CD14-positive monocyte (primary cell): Measurements from ENCODE around the gene P4HA1. TPM values are rescaled to one million over a fixed set of nuclear protein-coding genes. Genes with fewer than 3 reads are reported as not detected.

Experiments used
- DNase-seq, 3 donors: peaks; one replicate each; pipeline ENCODE4 v3.0.0-alpha.2; 2011 to 2022
- H2AFZ ChIP-seq: 2 replicates; pipeline ENCODE4 v1.6.0; 2012; ENCODE audit warnings: mild to moderate bottlenecking, low read depth, low read length, inconsistent platforms; ENCODE audit not compliant: insufficient read depth, poor library complexity, severe bottlenecking
- H3K27ac ChIP-seq, 2 donors: 1 replicate in 1 of 2; 2 replicates in 1 of 2; pipeline ENCODE4 v1.5.1; 2012 to 2013; ENCODE audit warnings: low read length in 2 of 2, control low read depth in 1 of 2, inconsistent platforms in 1 of 2, low read depth in 1 of 2, mild to moderate bottlenecking in 1 of 2
- H3K27me3 ChIP-seq, 2 donors: one replicate each; pipeline versions ENCODE4 v1.6.0 to v1.6.1; 2011 to 2013; ENCODE audit warnings: low read length in 2 of 2; ENCODE audit not compliant: control insufficient read depth in 2 of 2, insufficient read depth in 2 of 2
- H3K36me3 ChIP-seq, 2 donors: replicated peaks in 1 of 2; 1 replicate in 1 of 2; 2 replicates in 1 of 2; pipeline versions ENCODE4 v1.5.1 to v1.6.1; 2012 to 2013; ENCODE audit warnings: low read length in 2 of 2, control low read depth in 1 of 2, inconsistent platforms in 1 of 2, mild to moderate bottlenecking in 1 of 2; ENCODE audit not compliant: insufficient read depth in 2 of 2, control insufficient read depth in 1 of 2
- H3K4me1 ChIP-seq, 2 donors: 1 replicate in 1 of 2; 2 replicates in 1 of 2; pipeline versions ENCODE4 v1.5.1 to v1.6.1; 2012 to 2013; ENCODE audit warnings: low read length in 2 of 2, control low read depth in 1 of 2, inconsistent platforms in 1 of 2, mild to moderate bottlenecking in 1 of 2, moderate library complexity in 1 of 2; ENCODE audit not compliant: insufficient read depth in 2 of 2, control insufficient read depth in 1 of 2
- H3K4me2 ChIP-seq: replicated peaks from 2 replicates; pipeline ENCODE3; 2012; ENCODE audit warnings: low read length, moderate library complexity, mild to moderate bottlenecking; ENCODE audit not compliant: poor library complexity, severe bottlenecking; ENCODE audit errors: extremely low read depth
- H3K4me3 ChIP-seq, 3 experiments: fragments of 200-600 bp in 1 of 3; sonication (generic) in 1 of 3; replicated peaks in 1 of 3; 1 replicate in 2 of 3; 2 replicates in 1 of 3; pipeline ENCODE4 v1.5.1; 2011 to 2013; ENCODE audit warnings: low read length in 3 of 3, mild to moderate bottlenecking in 3 of 3, control low read depth in 2 of 3, low read depth in 2 of 3, inconsistent platforms in 1 of 3, moderate library complexity in 1 of 3
- H3K79me2 ChIP-seq: 2 replicates; pipeline ENCODE4 v1.6.0; 2012; ENCODE audit warnings: mild to moderate bottlenecking, control low read depth, inconsistent platforms, low read length, moderate library complexity; ENCODE audit not compliant: insufficient read depth
- H3K9ac ChIP-seq: 2 replicates; pipeline ENCODE4 v1.6.0; 2017; ENCODE audit warnings: low read length, mild to moderate bottlenecking; ENCODE audit not compliant: insufficient read depth, poor library complexity, severe bottlenecking
- H3K9me3 ChIP-seq, 2 donors: replicated peaks in 1 of 2; 1 replicate in 1 of 2; 2 replicates in 1 of 2; pipeline versions ENCODE4 v1.5.1 to v1.6.1; 2012 to 2013; ENCODE audit warnings: low read length in 2 of 2, control low read depth in 1 of 2; ENCODE audit not compliant: control insufficient read depth in 1 of 2, insufficient read depth in 1 of 2
- H4K20me1 ChIP-seq: 2 replicates; pipeline ENCODE4 v1.6.0; 2012; ENCODE audit warnings: mild to moderate bottlenecking, low read length, control low read depth, moderate library complexity; ENCODE audit not compliant: insufficient read depth
- H3K27ac Mint-ChIP-seq, 7 donors: one replicate each; pipeline ENCODE4 v1.8.0; 2020; ENCODE audit warnings: mild to moderate bottlenecking in 7 of 7, mixed read lengths in 7 of 7, moderate library complexity in 6 of 7, inconsistent platforms in 2 of 7
- H3K27me3 Mint-ChIP-seq, 3 donors: one replicate each; pipeline ENCODE4 v1.8.0; 2021 to 2022; ENCODE audit warnings: low read depth in 3 of 3, mild to moderate bottlenecking in 3 of 3, mixed read lengths in 3 of 3, moderate library complexity in 3 of 3, inconsistent platforms in 1 of 3
- H3K36me3 Mint-ChIP-seq, 2 donors: one replicate each; pipeline ENCODE4 v1.8.0; 2020; ENCODE audit warnings: mixed read lengths in 2 of 2, inconsistent platforms in 1 of 2, mild to moderate bottlenecking in 1 of 2
- H3K4me1 Mint-ChIP-seq: one replicate; pipeline ENCODE4 v1.8.0; 2020; ENCODE audit warnings: mild to moderate bottlenecking, mixed read lengths
- H3K4me3 Mint-ChIP-seq, 2 donors: one replicate each; pipeline ENCODE4 v1.8.0; 2020; ENCODE audit warnings: mild to moderate bottlenecking in 2 of 2, mixed read lengths in 2 of 2, moderate library complexity in 1 of 2
- H3K9me3 Mint-ChIP-seq, 7 donors: one replicate each; pipeline ENCODE4 v1.8.0; 2020 to 2022; ENCODE audit warnings: mixed read lengths in 7 of 7, mild to moderate bottlenecking in 6 of 7, moderate library complexity in 6 of 7, inconsistent platforms in 2 of 7
- CTCF ChIP-seq: fragments of 200-600 bp; IDR thresholded peaks from one replicate; pipeline ENCODE4 v1.8.0; 2022; ENCODE audit warnings: antibody characterized with exemption, mild to moderate bottlenecking
- WGBS: methylation state at CpG from one replicate; pipeline ENCODE4 v1.1.5; 2013; ENCODE audit warnings: missing lambda C conversion rate; ENCODE audit not compliant: insufficient coverage; 5-methylcytosine and 5-hydroxymethylcytosine counted together
- intact Hi-C, 2 donors: fragments of 100-400 bp; cut with micrococcal nuclease; formaldehyde crosslinking; loops; one replicate each; pipeline versions ENCODE4 v1.15.0 to v1.15.1; 2023
- polyA plus RNA-seq, 3 donors: library from polyadenylated mRNA; depleted of rRNA in 1 of 3; unstranded in 2 of 3; stranded (reverse) in 1 of 3; fragments of 300-500 nt in 2 of 3; fragments of >200 nt in 1 of 3; fragmentation: Illumina TruSeq in 2 of 3; gene quantifications; 1 replicate in 2 of 3; 2 replicates in 1 of 3; pipeline ENCODE4 v1.2.3, GENCODE V29; 2012 to 2021

Gene P4HA1
- polyA plus RNA-seq, 3 donors: 20.1 to 44.3 (median 43.9) TPM

- DNase-seq: no peak
- Histone ChIP-seq H3K9me3 (no peaks in the 10 kb centered on the region), H4K20me1 (no peaks in the 10 kb centered on the region), H2AFZ (no peak overlapping the region), H3K4me2 (no peak overlapping the region), H3K27me3 (no peaks in the 10 kb centered on the region), H3K36me3 (peaks cover 88 to 91% of the 10 kb centered on the region in 2 donors), H3K9ac (no peak overlapping the region), H3K79me2 (no peaks in the 10 kb centered on the region), H3K4me1 (no peaks in the 10 kb centered on the region), H3K27ac (no peak overlapping the region), H3K4me3 (no peak overlapping the region)
- Mint-ChIP-seq H3K36me3 (peaks cover 70 to 96% of the 10 kb centered on the region in 2 donors), H3K4me3 (no peak overlapping the region), H3K27ac (no peak overlapping the region), H3K4me1 (no peaks in the 10 kb centered on the region), H3K27me3 (peaks cover 0 to 2% (median 0%) of the 10 kb centered on the region in 3 donors), H3K9me3 (no peaks in the 10 kb centered on the region)
- no peak for TF ChIP-seq CTCF
- WGBS: no CpG with 5 or more reads among the region's 3 CpGs
- intact Hi-C loops: no loop called here
Measured at GRCh38 chr10:73134727-73135126, 38.1 kb upstream of the P4HA1 start.

- Histone ChIP-seq H3K4me2 (no peak overlapping the region), H3K79me2 (no peaks in the 10 kb centered on the region), H2AFZ (no peak overlapping the region), H4K20me1 (no peaks in the 10 kb centered on the region), H3K4me3 (no peak overlapping the region), H3K4me1 (no peaks in the 10 kb centered on the region), H3K36me3 (peaks cover 83 to 88% of the 10 kb centered on the region in 2 donors), H3K27ac (no peak overlapping the region), H3K9ac (no peak overlapping the region), H3K9me3 (no peaks in the 10 kb centered on the region), H3K27me3 (no peaks in the 10 kb centered on the region)
- WGBS: no CpG with 5 or more reads among the region's 2 CpGs
- Mint-ChIP-seq H3K9me3 (no peaks in the 10 kb centered on the region), H3K27ac (no peak overlapping the region), H3K36me3 (peaks cover 72 to 95% of the 10 kb centered on the region in 2 donors), H3K4me1 (no peaks in the 10 kb centered on the region), H3K27me3 (no peaks in the 10 kb centered on the region), H3K4me3 (no peak overlapping the region)
- TF ChIP-seq CTCF: no peak
- DNase-seq: no peak
- intact Hi-C loops: no loop called here
Measured at GRCh38 chr10:73131913-73132686, 35.4 kb upstream of the P4HA1 start.
